Cerebellar cortex (tissue), 1 donor: ENCODE measurements around the gene OR4F3.
"Not testable (repeated sequence)": the region's sequence is repeated elsewhere in the genome, so short reads cannot be mapped to it uniquely, and the experiment has no call there.

Experiments used
- DNase-seq: peaks from one replicate; pipeline ENCODE4 v3.0.0-alpha.2; 2015; ENCODE audit warnings: low spot score

OR4F3 gene

GRCh38 chr5:181366968-181367367 is at the start of gene OR4F3:
TSS of gene OR4F3 (plus strand) at chr5:181367268.
- not testable (repeated sequence) for DNase-seq
